NCI-H2227 (cell line): Measurements from ENCODE around the gene ITGA6.
A peak's percentile ranks its signal among the peaks of the same experiment; 100 is the strongest.

Experiments
- DNase-seq: peaks from one replicate; lab custom pipeline; 2025; ENCODE audit not compliant: unreplicated experiment; lab: John Stamatoyannopoulos, UW

Gene ITGA6

GRCh38 chr2:172439911-172440310 is 12.5 kb downstream of the ITGA6 start:
- DNase-seq, result no peak

GRCh38 chr2:172440795-172441194 is 13.4 kb downstream of the ITGA6 start:
- DNase-seq, result no peak

GRCh38 chr2:172442072-172442895 is 14.9 kb downstream of the ITGA6 start:
- DNase-seq, result peak; percentile 55

- DNase-seq, result no peak
Observed at GRCh38 chr2:172445851-172446250, 18.5 kb downstream of the ITGA6 start.

GRCh38 chr2:172446474-172447063 is 19.2 kb downstream of the ITGA6 start:
- DNase-seq, result no peak

GRCh38 chr2:172447811-172448493 is 20.6 kb downstream of the ITGA6 start:
- DNase-seq, result no peak

GRCh38 chr2:172448544-172449267 is 21.3 kb downstream of the ITGA6 start:
- no peak for DNase-seq

- DNase-seq, result no peak
Observed at GRCh38 chr2:172449911-172450550, 22.6 kb downstream of the ITGA6 start.

- DNase-seq, result no peak
Observed at GRCh38 chr2:172451923-172452322, 24.5 kb downstream of the ITGA6 start.

GRCh38 chr2:172452845-172453244 is 25.5 kb downstream of the ITGA6 start:
- no peak for DNase-seq

GRCh38 chr2:172454404-172455120 is 27.2 kb downstream of the ITGA6 start:
- DNase-seq, result no peak

- DNase-seq, result no peak
Observed at GRCh38 chr2:172455121-172455515, 27.7 kb downstream of the ITGA6 start.

GRCh38 chr2:172456002-172456401 is 28.6 kb downstream of the ITGA6 start:
- no peak for DNase-seq

GRCh38 chr2:172457536-172457935 is 30.1 kb downstream of the ITGA6 start:
- no peak for DNase-seq

- no peak for DNase-seq
Observed at GRCh38 chr2:172458561-172459124, 31.3 kb downstream of the ITGA6 start.

GRCh38 chr2:172460780-172461201 is 33.4 kb downstream of the ITGA6 start:
- DNase-seq, result no peak

GRCh38 chr2:172461591-172462372 is 34.4 kb downstream of the ITGA6 start:
- peak; percentile 73 for DNase-seq

GRCh38 chr2:172462373-172462848 is 35.0 kb downstream of the ITGA6 start:
- no peak for DNase-seq

- DNase-seq, result no peak
Observed at GRCh38 chr2:172462849-172463381, 35.5 kb downstream of the ITGA6 start.
